GM18868 (cell line): Measurements from ENCODE around the gene PTEN.

Source experiments
- ATAC-seq: cut with Tn5 transposase; IDR thresholded peaks from one replicate; pipeline ENCODE4 v1.9.1; 2021; ENCODE audit warnings: mild to moderate bottlenecking, moderate library complexity; ENCODE audit not compliant: unreplicated experiment

The PTEN gene

DNA sequence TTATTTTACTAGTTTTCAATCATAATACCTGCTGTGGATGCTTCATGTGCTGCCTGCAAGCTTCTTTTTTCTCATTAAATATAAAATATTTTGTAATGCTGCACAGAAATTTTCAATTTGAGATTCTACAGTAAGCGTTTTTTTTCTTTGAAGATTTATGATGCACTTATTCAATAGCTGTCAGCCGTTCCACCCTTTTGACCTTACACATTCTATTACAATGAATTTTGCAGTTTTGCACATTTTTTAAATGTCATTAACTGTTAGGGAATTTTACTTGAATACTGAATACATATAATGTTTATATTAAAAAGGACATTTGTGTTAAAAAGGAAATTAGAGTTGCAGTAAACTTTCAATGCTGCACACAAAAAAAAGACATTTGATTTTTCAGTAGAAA is 103.0 kb downstream of the PTEN start:
- no peak for ATAC-seq

DNA sequence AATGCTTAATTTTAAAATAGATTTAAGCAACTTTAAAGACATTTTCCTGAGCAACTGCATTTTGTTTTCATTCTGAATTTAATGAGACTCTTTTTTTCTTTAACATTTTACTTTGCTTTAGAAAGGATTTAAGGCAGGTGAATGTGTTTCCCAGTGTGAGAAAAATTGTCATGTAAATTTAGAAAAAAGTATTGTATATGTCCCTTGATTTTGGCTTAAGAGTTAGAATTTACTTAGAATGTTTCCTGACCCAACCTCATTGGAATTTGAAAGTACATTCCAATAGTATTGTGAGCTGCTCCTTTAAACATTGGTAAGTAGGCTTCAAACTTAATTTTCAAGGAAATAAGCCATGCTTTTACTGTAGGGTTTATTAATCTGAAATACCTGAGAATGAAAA is 110.2 kb downstream of the PTEN start:
- ATAC-seq = no peak

DNA sequence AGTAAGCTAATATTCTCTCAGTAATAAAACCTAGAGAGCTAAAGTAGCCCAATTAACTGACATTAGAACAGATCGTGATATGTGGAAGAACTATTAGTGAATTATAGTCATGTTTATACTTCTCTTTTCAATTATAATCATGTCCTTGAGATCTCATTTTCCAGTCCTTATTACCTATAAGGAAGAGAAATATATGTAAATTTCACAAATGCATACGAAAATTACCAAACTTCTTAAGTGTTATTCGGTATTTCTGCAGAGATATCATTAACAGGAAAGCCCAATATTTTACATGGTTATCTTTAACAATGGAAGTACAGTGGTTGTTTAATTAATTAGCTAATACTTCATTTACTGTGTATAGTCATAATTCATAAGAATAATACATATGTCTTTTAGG is 110.7 kb downstream of the PTEN start:
- no peak for ATAC-seq

DNA sequence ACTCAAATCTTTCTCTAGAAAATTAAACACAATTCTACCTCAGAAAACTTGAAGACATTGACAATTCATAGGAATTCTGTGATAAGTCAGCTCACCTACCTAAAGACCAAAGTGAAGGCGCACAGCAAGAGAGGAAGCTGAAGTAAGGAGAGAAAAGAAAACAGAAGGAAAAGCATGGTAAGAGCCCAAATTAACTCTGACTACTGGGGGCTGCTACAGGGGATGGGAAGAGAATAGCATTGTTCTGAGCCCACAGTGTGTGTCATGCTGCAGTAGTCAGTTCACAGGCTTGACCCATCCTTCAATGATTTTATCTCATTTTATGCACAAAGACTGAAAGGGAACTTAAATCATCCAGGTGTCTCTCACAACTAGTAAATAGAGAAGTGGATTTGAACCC is 111.3 kb downstream of the PTEN start:
- no peak for ATAC-seq

DNA sequence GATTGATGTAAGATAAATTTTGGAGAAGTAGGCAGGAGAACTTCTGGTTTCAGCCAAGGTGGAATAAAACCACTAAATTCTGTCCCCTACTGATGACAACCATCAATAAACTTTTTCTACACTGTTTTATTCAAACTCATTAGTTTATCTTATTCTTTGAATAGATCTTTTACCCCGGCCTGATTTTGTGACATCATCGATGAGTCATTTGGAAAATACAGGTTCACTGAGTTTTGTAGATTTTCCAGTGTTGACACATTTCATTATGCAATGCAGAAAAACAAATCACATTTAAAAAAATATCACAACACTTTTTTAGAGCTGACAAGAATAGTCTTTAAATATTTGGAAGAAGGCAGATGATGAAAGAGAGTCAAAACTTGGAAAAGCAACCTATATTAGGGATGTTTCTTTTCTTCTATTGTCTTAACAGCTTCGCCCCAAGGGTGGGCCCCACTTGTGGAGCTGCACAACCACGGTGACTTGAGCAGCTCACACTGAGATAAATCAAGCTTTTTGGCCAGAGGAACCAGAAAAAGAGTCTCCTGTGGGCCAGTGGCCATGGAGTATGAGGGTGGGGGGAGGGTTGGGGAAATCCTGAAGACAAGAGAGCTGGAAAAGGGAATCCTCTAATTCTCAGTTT is 112.8 kb downstream of the PTEN start:
- no peak for ATAC-seq

DNA sequence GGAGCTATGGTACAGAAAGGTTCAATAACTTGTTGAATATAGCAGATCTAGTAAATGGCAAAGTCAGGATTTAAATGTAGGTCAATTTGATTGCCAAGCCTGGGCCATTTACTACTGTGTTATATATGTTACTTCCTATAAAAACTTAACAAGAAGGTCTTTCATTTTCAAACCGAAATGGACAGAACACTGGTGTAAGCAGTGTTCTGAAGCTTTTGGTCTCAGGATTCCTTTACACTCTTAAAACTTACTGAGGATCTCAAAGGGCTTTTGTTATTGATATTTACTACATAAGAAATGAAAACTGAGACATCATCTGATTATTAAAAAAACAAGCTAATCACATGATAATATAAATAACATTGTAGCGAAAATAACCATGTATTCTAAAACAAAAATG is 114.7 kb downstream of the PTEN start:
- no peak for ATAC-seq

DNA sequence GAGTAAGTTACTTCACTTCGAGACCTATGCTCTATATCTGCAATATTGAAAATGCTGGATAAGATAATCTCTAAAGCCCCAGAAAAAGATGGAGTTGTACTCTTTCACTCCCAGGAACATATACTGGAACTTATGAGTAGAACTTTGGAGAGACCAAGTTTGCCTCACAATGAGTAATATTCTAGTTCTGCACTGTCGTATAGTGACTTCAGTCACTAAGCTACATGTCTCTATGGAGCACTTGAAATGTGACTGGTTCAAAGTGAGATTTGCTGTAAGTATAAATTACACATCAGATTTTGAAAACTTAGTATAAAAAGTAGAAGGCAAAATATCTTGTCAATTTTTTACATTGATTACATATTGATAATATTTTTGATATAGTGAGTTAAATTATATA is 116.4 kb downstream of the PTEN start:
- ATAC-seq = no peak

DNA sequence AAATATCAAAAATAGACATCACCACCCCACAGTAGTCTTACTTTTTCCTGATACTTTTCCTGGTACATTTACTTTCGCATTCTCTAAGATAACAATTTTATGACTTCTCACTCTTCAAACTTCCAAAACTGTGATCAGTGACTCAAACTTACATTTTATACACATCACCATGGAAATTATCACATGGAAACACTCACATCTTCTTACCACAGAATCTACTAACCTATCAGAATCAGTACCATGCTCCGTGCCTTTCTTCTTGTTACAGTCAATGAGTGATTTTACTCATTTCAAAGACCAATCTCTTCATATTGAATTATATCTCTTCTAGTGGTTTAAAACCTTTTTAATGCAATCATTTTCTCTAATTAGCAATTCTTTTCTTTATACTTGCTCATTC is 120.3 kb downstream of the PTEN start:
- no peak for ATAC-seq

DNA sequence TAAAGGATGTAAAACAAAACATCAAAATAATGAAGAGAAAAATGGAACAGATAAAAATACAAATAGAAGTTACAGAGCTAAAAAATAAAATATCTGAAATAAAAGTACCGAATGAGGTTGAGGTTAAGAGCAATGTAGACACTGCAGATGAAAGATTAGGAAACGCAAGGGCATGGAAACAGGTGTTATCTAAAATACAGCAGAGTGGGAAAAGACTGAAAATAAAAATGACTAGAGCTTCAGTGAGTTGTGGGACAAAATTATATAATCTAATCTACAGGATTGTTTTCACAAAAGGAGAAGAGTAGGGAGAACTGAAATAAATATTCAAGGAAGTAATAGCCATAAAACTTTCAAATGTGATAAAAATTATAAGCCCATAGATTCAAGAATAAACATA is 123.8 kb downstream of the PTEN start:
- ATAC-seq = no peak

DNA sequence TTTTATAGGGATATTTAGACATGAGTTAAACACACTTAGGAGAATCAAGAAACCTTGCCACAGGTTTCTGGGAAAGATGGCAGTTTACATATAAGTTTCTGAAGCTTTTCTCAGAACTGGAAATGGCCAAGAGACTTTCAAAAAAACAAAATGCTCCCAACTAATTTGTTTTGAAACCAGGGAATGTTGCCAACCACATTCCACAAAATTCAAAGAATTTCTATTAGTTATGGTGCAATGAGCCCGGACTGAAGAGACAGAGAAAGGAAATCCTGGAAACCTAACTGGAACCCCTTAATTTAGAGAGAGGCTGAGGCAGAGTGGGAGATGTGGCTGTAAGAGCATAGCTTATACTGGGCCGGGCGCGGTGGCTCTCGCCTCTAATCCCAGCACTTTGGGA is 128.5 kb downstream of the PTEN start:
- ATAC-seq = no peak

DNA sequence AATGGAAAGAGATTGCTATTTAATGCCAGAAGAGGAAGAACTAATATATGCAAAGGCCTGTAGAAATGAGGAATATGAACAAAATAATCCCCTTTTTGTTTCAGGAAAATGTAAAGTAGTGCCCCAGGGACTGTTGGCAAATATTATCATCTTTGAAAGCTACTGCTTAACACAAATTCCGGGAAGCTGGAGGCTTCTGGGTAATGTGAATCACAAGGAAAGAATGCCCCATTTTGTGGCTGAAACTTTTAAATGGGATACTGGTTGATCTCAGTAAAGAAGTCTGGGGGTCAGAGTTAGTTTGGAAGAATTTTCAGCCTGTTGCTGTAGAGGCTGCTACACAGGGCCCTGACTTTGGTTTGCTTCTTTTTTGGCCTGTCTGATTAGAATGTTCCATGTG is 141.0 kb downstream of the PTEN start:
- no peak for ATAC-seq

DNA sequence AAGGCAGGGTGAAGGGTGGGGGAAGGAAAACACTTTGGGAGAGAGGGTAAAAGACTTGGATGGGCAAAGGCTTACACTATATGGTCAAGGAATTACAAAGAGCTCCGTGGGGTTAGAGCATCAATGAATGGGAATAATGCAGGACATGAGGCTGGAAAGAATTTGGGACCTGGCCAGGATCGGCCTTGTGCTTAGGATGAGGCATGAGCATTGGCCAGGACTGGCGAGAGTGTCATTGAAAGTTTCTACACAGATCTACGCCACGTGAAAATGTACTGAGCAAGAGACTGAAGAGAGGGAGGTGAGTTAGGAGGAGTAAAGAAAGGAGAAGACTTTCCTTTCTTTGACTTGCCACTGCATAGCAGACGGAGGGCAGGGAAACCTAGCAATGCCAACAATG is 142.8 kb downstream of the PTEN start:
- ATAC-seq = no peak

DNA sequence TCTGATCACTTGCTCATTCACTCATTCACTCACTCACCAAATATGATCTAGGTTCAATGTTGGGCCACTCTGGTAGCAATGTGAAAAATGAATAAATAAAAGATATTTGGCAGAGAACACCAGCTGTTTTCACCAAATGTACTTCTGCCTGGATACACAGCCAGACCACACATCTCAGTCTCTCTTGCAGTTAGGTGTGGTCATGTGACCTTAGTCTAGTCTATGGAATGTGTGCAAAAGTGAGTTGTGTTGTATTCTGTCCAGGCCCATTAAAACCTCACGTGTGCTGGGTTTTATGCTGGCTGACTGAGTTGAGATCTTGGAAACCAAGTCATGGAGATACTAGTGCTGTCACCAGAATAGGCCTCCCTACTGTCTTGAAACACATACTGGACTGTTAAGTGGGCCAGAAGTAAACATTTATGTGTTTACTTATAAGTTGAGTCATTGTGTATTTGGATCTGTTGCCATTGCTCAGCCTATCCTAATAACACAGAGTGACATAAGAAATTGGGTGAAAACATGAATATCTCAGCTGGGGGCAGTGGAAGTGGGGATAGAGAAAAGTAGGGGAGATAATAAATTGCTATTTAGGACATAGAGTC is 145.5 kb downstream of the PTEN start:
- ATAC-seq = no peak

DNA sequence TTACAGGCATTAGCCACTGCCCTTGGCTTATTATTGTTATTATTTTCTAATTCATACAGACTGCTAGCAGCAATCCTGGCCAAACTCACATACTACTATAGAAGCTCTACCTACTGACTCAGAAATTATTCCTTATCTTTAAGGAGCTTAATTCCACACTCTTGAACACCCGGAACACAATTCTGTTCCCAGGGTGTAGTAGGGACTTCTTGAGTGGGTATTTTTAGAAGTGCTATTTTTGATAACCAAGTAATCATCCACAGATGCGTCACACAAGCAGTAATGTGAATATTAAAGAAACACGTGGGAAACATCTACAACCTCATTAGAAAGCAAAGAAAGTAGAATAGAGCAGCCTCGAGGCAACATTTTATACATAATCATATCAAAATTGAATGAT is 149.2 kb downstream of the PTEN start:
- no peak for ATAC-seq

DNA sequence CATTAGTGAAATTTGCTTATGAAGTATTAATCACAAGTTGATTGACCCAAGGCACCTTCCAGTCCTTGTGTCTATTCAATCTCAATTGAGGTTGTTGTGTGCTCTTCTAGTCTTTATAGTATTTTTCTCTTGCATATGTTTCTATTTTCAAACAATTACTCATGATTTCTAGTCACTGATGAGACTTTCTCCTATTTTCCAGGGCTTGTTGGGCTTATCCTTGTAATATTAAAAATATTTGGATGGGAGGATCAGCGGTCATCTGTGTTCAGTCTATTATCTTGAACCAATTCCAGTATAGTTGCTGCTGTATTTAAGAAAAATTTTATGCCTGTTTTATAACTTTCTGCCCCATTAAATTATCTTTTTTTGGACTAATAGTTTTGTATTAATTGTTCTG is 154.4 kb downstream of the PTEN start:
- ATAC-seq = no peak

DNA sequence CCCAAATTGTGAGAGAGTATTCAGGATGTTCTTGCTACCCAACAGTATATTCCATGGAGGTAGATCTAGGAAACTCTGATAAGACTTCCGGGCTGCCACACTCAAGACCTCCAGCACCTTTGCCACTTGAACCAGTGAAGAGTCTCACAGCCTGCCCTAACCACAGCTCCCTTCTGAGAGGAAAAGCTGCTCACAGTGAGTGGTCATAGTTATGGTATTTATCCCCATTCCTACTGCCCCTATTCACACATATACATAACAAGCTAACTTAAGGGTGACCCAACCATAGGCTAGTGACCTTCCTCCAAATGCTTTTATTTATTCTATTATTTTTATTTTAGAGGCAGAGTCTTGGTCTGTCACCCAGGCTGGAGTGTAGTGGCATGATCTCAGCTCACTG is 156.3 kb downstream of the PTEN start:
- ATAC-seq = no peak
